Neural progenitor cell (in vitro differentiated cells): ENCODE results near the gene FSTL4.

ENCODE experiments used
- EZH2 ChIP-seq: fragments of 200-600 bp; sonication (generic); IDR thresholded peaks from 2 replicates; pipeline ENCODE4 v1.6.1; 2017; ENCODE audit warnings: antibody characterized with exemption, mild to moderate bottlenecking, moderate library complexity
- TF ChIP-seq, protein P1 (sequence below): fragments of 200-600 bp; sonication (generic); IDR thresholded peaks from 2 replicates; pipeline ENCODE4 v1.5.1; 2017; ENCODE audit warnings: antibody characterized with exemption, mild to moderate bottlenecking

DNA sequence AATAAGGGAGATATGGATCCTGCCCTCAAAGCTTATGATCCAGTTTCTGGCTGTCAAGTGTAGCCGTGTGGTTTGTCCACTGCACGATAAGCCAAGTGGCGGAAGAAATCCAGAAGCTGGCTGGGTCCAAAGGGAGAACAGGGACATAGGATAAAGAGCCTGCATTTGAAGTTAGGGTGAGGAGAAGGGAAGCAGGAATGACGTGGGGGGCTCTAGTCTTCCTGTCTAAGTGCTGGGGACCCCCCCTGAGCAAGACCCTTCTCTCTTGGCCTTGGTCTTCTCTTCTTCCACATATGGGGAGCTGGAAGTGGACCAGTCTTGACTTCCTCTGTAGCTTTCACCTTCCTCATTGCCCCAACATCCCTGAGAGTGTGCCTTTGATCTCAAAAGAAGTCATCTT is 186.6 kb downstream of the FSTL4 start:
- TF ChIP-seq, protein P1, sequence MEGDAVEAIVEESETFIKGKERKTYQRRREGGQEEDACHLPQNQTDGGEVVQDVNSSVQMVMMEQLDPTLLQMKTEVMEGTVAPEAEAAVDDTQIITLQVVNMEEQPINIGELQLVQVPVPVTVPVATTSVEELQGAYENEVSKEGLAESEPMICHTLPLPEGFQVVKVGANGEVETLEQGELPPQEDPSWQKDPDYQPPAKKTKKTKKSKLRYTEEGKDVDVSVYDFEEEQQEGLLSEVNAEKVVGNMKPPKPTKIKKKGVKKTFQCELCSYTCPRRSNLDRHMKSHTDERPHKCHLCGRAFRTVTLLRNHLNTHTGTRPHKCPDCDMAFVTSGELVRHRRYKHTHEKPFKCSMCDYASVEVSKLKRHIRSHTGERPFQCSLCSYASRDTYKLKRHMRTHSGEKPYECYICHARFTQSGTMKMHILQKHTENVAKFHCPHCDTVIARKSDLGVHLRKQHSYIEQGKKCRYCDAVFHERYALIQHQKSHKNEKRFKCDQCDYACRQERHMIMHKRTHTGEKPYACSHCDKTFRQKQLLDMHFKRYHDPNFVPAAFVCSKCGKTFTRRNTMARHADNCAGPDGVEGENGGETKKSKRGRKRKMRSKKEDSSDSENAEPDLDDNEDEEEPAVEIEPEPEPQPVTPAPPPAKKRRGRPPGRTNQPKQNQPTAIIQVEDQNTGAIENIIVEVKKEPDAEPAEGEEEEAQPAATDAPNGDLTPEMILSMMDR, result no peak
- no peak for TF ChIP-seq EZH2
